T-helper 1 cell treated with Interleukin-12 subunit alpha and Interleukin-12 subunit beta and Interleukin-4 antibody, amounts not matched to agents 30 ng/mL and 1 ng/mL, for 36 hours (primary cell): ENCODE data around the gene PLEKHG4B. TPM values are rescaled to one million over a fixed set of nuclear protein-coding genes. Genes with fewer than 3 reads are reported as not detected.

Experiments used
- intact Hi-C: fragments of 100-400 bp; cut with micrococcal nuclease; formaldehyde crosslinking; loops from one replicate; pipeline ENCODE4 v1.15.1; 2024
- total RNA-seq: library from RNA; stranded (reverse); gene quantifications from 2 replicates; pipeline ENCODE4 v1.2.3, GENCODE V29; 2022

PLEKHG4B gene
- total RNA-seq, 1 donor from 2014 or later: not detected

- intact Hi-C loops: no loop called here
Observed at GRCh38 chr5:169071-169727, 77.2 kb downstream of the PLEKHG4B start.

DNA sequence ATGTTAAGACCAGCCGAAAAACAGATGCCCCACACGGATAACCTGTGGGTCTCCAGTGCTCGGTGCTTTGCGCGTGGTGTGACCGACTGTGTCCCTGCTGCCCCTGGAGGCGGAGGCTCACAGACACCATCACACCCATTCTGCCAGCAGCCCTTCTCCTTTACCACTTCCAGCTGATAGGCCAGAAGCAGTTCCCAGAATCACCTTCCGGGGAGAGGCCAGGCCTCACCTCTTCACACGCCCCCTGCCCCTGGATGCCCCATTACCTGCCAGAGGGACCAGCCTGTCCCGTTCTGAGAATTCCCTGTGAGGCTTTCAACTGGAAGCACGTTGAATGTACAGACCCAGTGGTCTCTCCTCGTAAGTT lies 77.7 kb downstream of the PLEKHG4B start:
- intact Hi-C loops: no loop called here

- intact Hi-C loops: no loop called here
Observed at GRCh38 chr5:170971-171800, 79.2 kb downstream of the PLEKHG4B start.

- intact Hi-C loops: no loop called here
Observed at GRCh38 chr5:171801-172331, 79.9 kb downstream of the PLEKHG4B start.

DNA sequence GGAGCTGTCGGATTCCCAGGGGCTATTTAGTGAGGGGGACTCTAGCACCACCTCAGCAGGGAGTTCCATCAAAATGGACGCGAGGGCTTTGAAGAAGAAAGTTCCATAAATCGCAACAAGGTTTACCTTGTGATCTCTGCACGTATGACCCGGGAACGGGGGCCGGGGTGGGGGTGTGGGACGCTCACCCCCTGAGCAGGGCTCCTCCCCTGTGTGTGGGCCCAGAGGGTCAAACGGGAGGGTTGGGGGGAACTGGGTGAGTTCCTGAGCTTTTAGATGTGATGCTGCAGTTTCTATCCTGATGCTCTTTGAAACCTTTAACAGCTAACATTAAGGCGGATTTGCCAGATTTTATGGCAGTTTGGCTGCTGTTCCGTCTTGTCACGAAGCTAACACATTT lies 80.5 kb downstream of the PLEKHG4B start:
- intact Hi-C loops: no loop called here

DNA sequence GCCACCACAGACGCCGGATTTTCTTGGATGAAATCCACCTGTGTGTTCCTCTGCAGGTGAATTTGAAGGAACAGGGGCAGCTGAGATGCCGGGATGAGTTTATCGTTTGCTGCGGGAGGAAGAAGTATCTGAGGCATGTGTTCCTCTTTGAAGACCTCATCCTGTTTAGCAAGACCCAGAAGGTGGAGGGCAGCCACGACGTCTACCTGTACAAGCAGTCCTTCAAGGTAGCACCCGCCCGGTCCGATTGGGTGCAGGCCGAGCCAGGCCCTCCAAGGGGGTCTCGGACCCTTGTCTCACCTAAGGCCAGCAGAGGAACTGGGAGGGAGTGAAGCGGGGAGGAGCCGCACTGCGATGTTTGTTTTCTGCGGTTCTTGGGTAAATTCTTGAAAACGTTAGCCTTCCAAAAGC lies 80.9 kb downstream of the PLEKHG4B start:
- intact Hi-C loops: no loop called here

DNA sequence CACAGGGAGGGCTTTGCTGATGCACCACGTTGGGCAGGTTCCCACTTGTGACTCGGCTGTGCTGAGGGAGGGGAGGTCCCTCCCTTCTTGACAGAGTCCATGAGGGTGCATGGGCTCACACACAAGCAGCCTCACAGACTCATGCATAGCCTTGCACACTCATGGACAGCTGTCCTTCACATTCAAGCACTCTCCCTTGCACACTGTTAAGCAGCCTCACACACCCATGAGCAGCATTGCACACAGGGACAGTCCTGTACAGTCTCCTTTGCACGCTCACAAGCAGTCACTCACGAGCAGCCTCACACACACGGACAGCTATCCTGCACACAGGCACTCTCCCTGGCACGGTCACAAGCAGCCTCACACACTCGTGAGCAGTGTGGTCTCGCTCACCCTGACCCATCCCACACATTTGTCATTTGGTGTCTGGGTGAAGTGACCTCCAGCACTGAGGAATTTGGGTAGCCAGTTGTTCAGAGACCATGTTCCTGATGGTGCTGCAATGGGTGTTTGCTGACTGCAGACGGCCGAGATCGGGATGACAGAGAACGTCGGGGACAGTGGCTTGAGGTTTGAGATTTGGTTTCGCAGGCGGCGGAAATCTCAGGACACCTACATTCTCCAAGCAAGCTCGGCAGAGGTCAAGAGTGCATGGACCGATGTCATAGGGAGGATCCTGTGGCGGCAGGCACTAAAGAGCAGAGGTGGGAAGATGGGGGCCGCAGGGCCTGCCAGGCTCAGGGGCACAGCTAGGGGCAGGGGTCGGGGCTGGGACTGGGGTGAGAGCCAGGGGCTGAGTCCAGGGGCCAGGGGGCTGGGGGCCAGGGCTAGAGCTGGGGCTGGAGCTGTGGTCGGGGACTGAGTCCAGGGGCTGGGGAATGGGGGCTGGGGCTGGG lies 81.7 kb downstream of the PLEKHG4B start:
- intact Hi-C loops: no loop called here

GRCh38 chr5:174291-174600 lies 82.3 kb downstream of the PLEKHG4B start:
- intact Hi-C loops: no loop called here

DNA sequence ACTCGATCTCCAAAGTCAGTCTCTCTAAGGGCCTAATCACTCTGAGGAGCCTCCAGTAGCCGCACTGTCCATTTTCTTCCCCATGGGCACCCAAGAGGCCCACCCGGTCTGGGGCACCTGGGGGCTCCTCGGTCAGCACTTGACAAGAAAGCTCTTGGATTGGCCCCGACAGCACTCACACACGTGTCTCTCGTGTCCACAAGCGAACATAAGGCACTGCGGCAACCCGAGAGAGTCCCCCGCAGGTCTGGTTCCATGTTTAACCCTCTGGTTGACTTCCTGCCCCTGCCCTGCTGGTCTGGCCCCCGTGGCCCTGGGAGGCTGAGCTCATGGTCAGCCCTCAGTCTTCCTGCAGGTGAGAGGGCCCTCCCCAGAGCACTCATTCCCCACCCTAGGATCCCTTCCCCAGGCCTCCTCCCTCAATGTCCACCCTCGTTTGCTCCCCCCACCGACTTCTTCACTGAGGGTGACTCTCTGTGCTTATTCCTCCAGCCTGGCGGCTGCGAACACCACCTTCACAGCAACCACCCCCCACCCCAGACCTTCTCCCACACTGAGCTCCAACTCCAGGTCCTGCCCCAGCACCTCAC lies 83.0 kb downstream of the PLEKHG4B start:
- intact Hi-C loops: no loop called here

- intact Hi-C loops: no loop called here
Observed at GRCh38 chr5:176296-176823, 84.4 kb downstream of the PLEKHG4B start.

- intact Hi-C loops: no loop called here
Observed at GRCh38 chr5:178110-178509, 86.1 kb downstream of the PLEKHG4B start.

GRCh38 chr5:179401-179800 lies 87.4 kb downstream of the PLEKHG4B start:
- intact Hi-C loops: no loop called here

DNA sequence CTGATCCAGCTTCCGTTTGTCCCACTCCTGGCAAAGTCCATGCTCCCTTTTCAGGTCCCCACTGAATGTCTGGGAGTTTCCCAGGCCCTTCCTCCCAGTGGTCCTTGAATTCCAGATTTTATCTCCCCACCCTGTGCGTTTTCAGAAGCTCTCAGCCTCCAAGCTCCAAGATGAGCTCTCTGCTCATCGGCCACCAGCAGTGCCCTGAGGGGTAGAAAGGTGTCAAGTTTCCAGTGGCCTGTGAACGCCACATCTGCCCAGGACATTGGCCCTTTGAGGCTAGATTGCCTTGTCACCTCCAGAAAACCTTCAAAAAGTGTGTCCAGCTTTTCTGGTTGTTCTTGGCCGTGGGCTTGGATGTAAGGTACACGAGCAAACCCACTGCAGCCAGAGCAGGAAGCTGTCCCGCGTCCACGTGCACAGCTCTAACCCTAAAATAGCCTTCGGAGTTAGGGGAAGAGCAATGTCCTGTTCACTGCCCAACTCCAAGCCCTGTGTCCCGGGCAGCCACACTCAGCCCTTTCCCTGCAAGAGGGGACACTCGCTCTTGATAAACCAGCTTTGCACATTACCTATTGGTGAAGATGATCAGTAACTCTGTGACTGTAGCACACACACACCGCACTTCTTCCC lies 88.4 kb downstream of the PLEKHG4B start:
- intact Hi-C loops: no loop called here

- intact Hi-C loops: no loop called here
Observed at GRCh38 chr5:181160-181559, 89.2 kb downstream of the PLEKHG4B start.

DNA sequence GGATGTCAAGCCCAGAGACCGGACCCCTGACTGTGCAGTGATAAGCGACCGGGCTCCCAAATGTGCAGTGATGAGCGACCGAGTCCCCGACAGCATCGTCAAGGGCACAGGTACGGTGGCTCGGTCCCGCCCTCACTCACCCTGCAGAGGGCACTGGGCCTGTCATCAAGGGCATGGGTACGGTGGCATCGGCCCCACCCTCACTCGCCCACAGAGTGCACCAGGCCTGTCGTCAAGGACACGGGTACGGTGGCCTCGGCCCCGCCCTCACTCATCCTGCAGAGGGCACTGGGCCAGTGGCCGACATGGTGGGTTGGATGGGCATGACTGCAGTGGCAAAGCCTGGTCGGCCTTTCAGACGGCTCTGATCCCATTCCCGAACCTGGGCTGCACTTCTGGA lies 89.6 kb downstream of the PLEKHG4B start:
- intact Hi-C loops: no loop called here

DNA sequence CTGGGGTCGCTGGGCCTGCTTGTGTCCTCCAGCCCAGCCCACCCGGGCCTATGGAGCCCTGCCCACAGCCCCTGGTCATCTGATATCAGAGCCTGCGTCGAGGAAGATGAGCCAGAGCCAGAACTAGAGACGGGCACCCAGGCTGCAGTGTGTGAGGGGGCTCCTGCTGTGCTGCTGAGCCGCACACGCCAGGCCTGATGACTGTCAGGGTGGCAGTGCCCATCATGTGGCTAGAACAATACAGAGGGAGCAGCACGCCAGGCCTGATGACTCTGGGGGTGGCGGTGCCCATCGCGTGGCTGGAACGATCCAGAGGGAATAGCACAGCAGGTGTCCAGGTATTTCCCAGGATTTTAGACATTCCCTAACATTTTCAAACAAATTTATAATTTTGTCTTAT lies 90.2 kb downstream of the PLEKHG4B start:
- intact Hi-C loops: no loop called here

GRCh38 chr5:184471-184870 lies 92.5 kb downstream of the PLEKHG4B start:
- intact Hi-C loops: no loop called here

- intact Hi-C loops: no loop called here
Observed at GRCh38 chr5:185095-186070, 93.4 kb downstream of the PLEKHG4B start.
